ENCODE results near the gene HSPA12A.

DNA sequence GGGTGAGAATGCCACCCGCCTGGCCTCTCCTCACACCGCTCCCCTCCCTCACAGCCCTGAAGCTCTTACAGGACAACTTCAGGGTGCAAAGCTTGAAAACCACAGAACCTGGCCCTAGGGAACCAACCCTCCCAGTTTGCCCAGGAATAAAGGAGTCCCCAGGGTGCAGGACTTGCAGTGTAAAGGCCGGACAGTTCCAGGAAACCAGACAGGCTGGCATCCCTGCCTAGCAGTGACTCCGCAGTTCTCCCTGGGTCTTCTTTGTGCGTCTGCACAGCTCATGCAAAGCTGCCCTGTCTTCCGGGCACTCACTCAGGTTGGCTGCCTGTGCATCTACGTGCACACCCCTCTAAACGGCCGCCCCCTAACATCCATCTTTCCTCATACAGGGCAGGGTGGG is 36.1 kb downstream of the HSPA12A start:
- no peak for TF ChIP-seq NFIC (IDR thresholded peaks at IDR 0.05)
- no peak for TF ChIP-seq FOXM1 (IDR thresholded peaks at IDR 0.05; ENCODE audit: borderline replicate concordance, low read depth)
- no peak for TF ChIP-seq EGR1 (IDR thresholded peaks at IDR 0.05)
